OCI-LY1 (cell line): Measurements from ENCODE around the gene CD58.

Experiments
- EZH2 ChIP-seq: fragments of 200-600 bp; sonication (generic), shearing (Covaris generic); IDR thresholded peaks from 2 replicates; pipeline ENCODE4 v1.8.0; 2017; ENCODE audit warnings: borderline replicate concordance, mixed run types, mild to moderate bottlenecking, antibody characterized with exemption, low read length, moderate library complexity, mixed read lengths
- TF ChIP-seq, protein P1 (sequence below): fragments of 200-600 bp; sonication (generic), shearing (Covaris generic); IDR thresholded peaks from 2 replicates; pipeline ENCODE4 v1.5.1; 2017; ENCODE audit warnings: mild to moderate bottlenecking, antibody characterized with exemption, low read length, moderate library complexity, mixed read lengths

DNA sequence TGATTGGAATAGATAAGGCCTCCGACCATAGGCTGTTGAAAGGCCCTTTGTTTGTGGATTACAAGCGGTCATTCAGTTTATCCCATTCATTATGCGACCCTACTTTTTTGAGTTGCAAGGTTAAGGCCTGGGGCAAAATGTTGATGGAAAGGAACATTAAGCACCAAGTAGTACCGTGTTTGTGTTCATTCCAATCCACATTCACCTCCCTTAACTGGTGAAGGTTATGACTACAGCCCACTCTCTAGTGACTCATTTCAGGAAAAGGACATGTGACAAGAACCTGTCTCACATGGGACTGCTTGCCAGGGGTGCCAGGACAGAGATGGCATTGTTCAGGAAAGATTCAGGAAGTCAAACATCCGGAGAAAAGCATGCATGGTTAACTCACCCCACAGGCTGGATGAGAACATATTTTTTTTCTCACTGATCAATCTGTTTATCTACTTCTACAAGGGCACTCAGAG is 81.6 kb downstream of the CD58 start:
- no peak for TF ChIP-seq EZH2
- TF ChIP-seq, protein P1, sequence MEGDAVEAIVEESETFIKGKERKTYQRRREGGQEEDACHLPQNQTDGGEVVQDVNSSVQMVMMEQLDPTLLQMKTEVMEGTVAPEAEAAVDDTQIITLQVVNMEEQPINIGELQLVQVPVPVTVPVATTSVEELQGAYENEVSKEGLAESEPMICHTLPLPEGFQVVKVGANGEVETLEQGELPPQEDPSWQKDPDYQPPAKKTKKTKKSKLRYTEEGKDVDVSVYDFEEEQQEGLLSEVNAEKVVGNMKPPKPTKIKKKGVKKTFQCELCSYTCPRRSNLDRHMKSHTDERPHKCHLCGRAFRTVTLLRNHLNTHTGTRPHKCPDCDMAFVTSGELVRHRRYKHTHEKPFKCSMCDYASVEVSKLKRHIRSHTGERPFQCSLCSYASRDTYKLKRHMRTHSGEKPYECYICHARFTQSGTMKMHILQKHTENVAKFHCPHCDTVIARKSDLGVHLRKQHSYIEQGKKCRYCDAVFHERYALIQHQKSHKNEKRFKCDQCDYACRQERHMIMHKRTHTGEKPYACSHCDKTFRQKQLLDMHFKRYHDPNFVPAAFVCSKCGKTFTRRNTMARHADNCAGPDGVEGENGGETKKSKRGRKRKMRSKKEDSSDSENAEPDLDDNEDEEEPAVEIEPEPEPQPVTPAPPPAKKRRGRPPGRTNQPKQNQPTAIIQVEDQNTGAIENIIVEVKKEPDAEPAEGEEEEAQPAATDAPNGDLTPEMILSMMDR: no peak
